Ovary (tissue), 3 donors: ENCODE results near the gene FOXQ1.

Experiments
- EP300 ChIP-seq: sonication (generic); formaldehyde crosslinking; IDR thresholded peaks from one replicate; pipeline ENCODE4 v1.6.1; 2017; ENCODE audit warnings: antibody characterized with exemption
- POLR2A ChIP-seq: fragments of 450-650 bp; IDR thresholded peaks from one replicate; pipeline ENCODE4 v1.6.1; 2017; ENCODE audit warnings: antibody characterized with exemption, mild to moderate bottlenecking, moderate library complexity
- TF ChIP-seq, protein P1 (sequence below), 3 donors: fragments of 450-650 bp in 2 of 3; fragments of 200-600 bp in 1 of 3; IDR thresholded peaks; one replicate each; pipeline versions ENCODE4 v1.5.1 to v1.8.0; 2016 to 2022; ENCODE audit warnings: antibody characterized with exemption in 3 of 3, mild to moderate bottlenecking in 1 of 3
- donor health status: DM: no; HTN: no; CAD: no.

DNA sequence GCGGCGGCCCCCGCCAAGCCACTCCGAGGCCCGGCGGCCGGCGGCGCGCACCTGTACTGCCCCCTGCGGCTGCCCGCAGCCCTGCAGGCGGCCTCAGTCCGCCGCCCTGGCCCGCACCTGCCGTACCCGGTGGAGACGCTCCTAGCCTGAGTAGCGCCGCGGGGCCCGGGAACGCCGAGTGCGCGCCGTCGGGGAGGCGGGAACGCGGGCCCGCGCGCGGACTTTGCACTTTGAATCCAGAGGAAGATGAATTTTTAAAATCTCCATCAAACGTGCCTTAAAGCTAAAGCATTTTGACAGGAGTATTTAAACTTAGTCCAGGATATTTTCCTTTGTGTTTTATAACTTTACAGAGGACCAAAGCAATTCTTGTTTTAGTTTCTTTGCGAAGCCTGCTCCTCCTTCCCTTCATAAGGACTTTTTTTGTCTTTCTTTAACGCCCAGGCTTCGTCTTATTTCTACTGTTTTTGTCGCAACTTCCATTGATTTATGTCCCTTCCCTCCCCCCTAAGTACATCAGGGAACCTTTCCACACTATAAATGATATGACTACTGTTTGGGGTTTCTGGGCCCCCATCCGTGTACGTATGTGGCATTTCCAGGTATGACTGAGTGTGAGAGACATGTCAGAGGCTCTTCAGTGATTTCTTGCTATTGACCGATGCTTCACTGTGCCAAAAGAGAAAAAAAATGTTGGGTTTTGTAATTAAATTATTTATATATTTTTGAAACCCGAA is 2.0 kb downstream of the FOXQ1 start:
- TF ChIP-seq, protein P1, sequence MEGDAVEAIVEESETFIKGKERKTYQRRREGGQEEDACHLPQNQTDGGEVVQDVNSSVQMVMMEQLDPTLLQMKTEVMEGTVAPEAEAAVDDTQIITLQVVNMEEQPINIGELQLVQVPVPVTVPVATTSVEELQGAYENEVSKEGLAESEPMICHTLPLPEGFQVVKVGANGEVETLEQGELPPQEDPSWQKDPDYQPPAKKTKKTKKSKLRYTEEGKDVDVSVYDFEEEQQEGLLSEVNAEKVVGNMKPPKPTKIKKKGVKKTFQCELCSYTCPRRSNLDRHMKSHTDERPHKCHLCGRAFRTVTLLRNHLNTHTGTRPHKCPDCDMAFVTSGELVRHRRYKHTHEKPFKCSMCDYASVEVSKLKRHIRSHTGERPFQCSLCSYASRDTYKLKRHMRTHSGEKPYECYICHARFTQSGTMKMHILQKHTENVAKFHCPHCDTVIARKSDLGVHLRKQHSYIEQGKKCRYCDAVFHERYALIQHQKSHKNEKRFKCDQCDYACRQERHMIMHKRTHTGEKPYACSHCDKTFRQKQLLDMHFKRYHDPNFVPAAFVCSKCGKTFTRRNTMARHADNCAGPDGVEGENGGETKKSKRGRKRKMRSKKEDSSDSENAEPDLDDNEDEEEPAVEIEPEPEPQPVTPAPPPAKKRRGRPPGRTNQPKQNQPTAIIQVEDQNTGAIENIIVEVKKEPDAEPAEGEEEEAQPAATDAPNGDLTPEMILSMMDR (IDR thresholded peaks at IDR 0.05): no peak
- no peak for TF ChIP-seq POLR2A
- TF ChIP-seq EP300: no peak
